RCC 7860 (cell line): ENCODE results near the gene GAS2L3.
A peak's percentile ranks its signal among the peaks of the same experiment; 100 is the strongest.
"Not testable (repeated sequence)": the region's sequence is repeated elsewhere in the genome, so short reads cannot be mapped to it uniquely, and the experiment has no call there.

Experiments
- DNase-seq: peaks from one replicate; pipeline ENCODE4 v3.0.0-alpha.2; 2015; ENCODE audit warnings: low spot score
- FAIRE-seq: peaks from 2 replicates; lab custom pipeline; 2012; peaks lifted over from hg19 to GRCh38; lab: Jason Lieb, UNC

GAS2L3 gene

DNA sequence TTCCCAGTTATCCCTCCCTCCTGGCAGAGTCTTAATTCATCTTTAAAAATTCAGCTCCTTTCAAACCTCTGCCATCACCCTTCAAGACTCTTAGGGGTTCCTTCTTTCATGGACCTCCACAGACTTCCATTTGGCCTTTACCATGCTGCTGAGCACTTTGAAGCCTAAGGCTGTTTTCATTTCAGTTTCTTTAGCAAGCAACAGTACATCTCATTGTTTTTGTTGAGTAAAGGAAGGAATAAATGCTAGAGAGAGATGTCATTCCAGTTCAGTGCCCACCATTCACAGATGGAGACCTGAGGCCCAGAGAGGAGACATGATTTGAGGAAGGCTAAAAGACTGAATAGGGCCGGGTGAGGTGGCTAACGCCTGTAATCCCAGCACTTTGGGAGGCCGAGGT lies 1.3 kb upstream of the GAS2L3 start:
- DNase-seq = no peak
- FAIRE-seq = no peak

DNA sequence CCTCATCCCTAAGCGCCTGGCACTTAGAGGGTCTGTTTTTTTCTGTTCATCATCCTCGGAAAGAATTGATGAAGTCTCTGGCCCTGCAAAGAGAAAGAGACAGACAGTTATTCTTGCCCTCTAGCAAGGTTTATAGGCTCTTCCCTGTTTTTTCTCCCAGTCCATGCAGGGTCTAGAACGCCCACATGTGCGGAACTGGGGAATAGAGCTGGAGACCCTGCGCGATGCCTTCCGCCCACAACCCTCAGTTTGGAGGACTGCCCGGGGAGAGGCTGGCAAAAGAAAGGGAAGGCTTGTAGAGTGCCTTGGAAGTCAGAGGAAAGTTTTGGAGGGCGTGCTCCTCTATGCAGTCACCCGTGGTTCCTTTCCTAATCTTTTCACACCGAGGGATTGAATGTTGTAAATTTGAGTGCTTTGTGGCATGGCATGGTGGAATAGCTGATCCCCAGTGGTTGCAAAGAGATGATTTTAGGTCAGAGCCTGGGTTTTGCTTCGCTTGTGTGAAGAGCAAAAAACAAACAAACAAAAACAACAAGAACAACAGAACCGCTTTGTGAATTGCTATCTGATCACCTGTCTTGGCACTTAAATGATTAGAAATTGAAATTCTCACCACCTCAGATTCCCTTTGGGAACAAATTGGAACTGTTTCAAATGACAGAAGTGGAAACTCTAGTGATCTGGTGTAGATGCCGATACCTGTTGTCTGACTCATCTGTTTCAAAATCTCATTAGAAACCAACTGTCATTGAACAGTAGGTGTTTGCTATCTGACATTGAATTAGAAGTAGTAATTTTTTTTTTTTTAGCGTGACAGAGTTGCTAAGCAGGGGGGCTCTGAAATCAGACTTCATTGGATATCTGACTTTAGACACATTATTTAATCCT lies 947 bp downstream of the GAS2L3 start:
- DNase-seq = peak; percentile 31
- no peak for FAIRE-seq

DNA sequence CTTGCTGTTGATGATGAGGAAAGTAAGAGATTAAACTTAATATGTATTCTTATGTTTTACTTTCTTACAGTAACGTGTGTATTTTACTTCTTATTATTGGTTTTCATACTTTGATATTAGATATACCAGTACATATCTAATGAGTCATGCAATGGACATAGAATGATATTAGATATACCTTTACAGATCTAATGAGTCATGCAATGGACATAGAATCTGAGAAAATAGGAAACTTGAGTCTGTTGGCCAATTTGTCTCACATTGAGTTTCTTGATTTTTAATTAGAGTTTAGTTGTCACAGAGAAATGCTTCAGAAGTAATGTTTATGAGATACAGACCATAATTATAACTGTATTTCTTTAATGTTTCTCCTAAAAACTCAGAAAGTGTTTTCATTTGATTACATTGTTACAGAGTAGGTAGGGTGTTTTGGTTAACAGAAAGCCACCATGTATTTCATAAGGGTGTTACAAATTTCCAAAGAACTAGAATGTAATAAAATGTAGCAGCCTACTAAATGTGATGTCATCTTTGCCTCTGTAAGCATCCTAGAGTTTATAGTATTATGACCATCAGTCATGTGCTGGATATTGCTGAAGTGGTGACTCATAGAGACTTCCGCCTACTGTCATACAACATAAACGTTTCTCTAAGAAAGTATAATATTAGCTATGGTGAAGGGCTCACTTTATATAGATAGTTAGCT lies 3.0 kb downstream of the GAS2L3 start:
- peak; percentile 84 for FAIRE-seq
- DNase-seq = peak; percentile 75

DNA sequence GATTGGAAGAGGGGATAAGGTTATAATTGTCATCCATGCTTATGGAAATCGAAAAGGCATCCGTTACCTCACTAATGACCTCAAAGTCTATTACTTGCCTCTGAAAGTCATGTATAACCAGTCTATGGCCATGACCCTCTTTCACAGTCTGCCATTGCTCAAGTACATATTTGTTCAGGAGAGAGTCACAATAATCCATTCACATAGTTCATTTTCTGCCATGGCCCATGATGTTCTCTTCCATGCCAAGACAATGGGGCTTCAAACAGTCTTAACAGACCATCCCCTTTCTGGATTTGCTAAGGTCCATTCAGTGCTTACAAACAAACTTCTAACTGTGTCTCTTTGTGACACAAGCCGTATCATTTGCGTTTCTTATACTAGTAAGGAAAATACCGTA lies 5.4 kb downstream of the GAS2L3 start:
- FAIRE-seq (no peak), DNase-seq (no peak)

- no peak for DNase-seq
- FAIRE-seq = no peak
Observed at GRCh38 chr12:100579844-100580243, 6.4 kb downstream of the GAS2L3 start.

DNA sequence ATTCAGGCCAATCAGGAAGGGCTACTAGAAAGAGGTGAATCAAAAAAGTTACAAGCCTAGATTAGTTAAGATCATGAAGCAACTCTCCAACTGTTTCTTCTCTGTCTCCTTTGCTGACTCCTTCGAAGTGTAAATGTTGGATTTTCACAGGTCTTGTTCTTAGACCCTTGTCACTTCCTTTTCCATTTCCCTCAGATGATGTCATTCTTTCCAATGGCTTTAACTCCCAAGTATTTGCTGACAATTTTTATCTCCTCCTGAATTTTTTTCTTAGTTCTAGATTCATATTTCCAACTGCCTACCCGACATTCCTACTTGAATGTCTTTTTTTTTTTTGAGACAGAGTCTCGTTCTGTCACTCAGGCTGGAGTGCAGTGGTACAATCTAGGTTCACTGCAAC lies 10.8 kb downstream of the GAS2L3 start:
- FAIRE-seq (no peak), DNase-seq (no peak)

DNA sequence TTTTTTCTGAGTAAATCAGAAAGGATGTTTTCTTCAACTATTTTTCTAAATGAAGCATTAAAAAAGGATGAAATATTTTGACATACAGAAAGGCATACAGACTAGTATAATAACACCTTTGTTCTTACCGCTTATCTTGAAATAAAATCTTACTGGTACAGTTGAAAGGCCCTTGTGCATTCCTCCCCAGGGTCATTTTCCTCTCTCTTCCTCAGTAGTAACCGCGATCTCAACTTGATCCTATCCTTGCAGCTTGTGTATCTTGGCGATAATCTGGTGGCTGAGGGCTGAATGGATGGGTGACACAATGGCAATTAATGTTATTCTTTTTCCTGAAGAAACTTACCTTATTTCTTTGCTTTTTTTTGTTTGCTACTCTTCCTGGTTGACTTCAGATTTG lies 18.5 kb downstream of the GAS2L3 start:
- FAIRE-seq (no peak), DNase-seq (no peak)

GRCh38 chr12:100593490-100593889 lies 20.0 kb downstream of the GAS2L3 start:
- no peak for FAIRE-seq
- DNase-seq = no peak

GRCh38 chr12:100601626-100602025 lies 28.1 kb downstream of the GAS2L3 start:
- FAIRE-seq (no peak), DNase-seq (no peak)

- not testable (repeated sequence) for FAIRE-seq, DNase-seq
Observed at GRCh38 chr12:100602997-100603396, 29.5 kb downstream of the GAS2L3 start.

- FAIRE-seq (no peak), DNase-seq (no peak)
Observed at GRCh38 chr12:100608776-100609175, 35.3 kb downstream of the GAS2L3 start.

DNA sequence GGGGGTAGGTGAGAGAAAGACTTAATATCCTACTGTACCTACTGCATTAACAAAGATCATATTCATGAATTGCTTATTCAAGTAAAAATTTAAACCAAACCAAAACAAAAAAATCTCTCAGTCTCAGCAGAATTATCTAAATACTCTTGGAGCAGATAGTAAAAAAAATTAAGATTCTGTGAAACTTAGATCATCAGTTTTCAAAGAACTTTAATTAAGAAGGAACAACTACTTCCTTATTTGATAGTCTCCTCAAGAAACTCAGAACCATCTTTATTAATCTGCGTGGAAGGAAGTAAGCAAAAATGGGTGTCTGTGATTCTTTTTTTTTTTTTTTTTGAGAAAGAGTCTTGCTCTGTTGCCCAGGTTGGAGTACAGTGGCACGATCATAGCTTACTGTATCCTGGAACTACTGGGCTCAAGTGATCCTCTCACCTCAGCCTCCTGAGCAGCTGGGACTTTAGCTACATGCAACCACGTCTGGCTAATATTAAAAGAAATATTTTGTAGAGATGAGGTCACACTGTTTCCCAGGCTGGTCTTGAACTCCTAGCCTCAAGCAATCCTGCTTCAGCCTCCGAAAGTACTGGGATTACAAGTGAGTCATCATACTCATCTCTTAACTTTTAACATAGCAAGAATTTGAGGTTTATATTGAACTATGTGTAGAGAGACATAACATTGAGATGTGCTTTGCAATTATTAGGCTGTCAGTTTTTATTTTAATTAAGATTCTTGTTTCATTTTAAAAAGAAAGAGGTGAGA lies 37.4 kb downstream of the GAS2L3 start:
- DNase-seq = peak; percentile 6
- no peak for FAIRE-seq

DNA sequence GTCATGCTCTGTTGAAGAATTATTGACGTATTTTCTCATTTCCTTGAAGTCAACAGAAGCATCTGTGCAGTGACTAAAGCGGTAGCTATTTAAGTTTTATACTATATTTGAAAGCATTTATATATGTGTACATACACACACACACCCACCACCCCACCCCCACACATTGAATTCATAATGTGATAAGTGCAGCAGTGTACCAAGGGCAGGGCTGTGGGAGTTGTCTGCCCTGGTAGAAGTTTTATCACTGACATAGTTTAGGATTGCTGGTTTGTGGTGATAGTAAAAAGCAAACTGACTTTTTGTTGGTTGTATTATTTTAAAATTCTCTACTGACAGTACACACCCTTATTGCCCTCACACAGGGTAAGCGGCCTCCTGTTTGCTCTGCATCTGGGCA lies 39.1 kb downstream of the GAS2L3 start:
- FAIRE-seq (no peak), DNase-seq (no peak)

GRCh38 chr12:100624571-100624970 lies 51.1 kb downstream of the GAS2L3 start:
- FAIRE-seq (no peak), DNase-seq (no peak)

GRCh38 chr12:100632445-100632892 lies 59.0 kb downstream of the GAS2L3 start:
- FAIRE-seq = peak; percentile 91
- peak; percentile 39 for DNase-seq

DNA sequence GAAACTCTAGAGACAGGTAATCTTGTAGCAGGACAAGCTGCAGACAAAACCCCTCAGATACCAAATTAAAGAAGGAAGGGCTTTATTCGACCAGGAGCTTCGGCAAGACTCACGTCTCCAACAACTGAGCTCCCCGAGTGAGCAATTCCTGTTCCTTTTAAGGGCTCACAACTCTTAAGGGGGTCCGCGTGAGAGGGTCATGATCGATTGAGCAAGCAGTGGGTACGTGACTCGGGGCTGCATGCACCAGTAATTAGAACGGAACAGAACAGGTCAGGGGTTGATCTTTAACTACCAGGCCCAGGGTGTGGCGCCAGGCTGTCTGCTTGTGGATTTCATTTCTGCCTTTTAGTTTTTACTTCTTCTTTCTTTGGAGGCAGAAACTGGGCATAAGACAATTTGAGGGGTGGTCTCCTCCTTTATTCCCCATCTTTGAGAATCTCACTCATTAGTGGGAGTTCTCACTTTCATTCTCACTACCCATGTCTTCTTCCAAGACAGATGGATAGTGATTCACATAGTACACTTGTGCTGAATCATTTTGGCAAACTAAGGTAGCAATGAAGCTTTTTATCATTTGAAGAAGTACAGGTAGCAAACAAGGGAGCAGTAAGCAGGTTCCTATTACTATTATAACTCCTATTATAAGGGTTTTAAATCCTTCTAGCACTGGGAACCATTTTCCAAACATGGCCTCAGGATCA lies 59.8 kb downstream of the GAS2L3 start:
- DNase-seq (peak; percentile 60), FAIRE-seq (peak; percentile 57)

DNA sequence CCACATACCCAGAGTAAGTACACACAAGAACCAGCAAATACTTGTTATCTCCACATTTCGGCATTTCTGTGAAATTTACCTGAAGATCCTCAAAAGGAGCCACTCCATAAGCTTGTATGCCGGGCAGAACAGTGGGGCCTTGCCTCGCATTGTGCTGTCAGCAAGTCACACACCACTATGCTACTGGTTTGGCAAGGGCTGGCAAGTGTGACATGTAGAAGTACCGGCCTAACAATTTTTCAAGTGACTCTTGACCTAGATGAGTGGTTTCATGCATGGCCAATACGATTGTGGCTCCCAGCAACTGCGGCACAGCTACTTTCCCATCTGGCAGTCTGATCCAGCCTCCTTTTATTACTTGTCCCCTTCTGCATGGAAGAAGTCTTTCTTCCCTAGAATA lies 69.8 kb downstream of the GAS2L3 start:
- no peak for FAIRE-seq
- no peak for DNase-seq

DNA sequence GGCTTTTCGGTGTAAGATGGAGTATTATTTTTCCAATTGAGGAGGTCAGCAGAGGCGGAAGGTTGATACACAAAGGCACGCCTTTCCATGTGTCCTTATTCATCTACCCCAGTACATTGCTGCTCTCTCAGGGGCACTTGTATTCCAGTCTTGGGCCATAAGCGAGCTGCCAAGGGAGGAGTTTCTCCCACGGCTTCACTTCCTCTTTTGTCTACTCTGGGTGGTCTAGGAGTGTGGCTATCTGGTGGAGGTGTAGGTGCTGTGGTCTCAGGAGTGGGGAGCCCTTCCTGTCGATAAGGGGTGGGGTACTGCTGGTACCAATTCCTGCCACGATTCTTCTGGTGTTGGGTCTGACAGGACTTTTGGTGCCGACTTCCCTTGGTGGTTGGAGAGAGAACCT lies 73.4 kb downstream of the GAS2L3 start:
- DNase-seq = no peak
- no peak for FAIRE-seq

DNA sequence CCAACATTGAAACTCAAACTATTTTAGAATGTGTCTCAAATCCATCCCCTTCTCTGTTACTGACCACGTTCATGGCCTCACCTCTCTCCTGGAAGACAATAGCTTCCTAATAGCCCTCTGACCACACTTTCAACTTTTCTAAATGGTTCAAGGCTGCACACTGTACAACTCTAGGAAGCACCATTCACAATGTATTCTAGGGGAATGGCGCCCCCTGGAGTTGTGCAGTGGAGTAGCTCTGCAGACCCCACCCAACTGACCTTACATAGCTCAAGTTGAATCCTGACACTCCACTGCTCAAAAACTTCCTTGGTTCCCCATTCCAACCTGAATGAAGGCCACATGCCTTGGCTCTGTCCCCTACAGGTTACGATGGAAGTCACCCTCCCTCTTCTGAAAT lies 77.6 kb downstream of the GAS2L3 start:
- no peak for DNase-seq
- no peak for FAIRE-seq

GRCh38 chr12:100651694-100652093 lies 78.2 kb downstream of the GAS2L3 start:
- DNase-seq (no peak), FAIRE-seq (no peak)

DNA sequence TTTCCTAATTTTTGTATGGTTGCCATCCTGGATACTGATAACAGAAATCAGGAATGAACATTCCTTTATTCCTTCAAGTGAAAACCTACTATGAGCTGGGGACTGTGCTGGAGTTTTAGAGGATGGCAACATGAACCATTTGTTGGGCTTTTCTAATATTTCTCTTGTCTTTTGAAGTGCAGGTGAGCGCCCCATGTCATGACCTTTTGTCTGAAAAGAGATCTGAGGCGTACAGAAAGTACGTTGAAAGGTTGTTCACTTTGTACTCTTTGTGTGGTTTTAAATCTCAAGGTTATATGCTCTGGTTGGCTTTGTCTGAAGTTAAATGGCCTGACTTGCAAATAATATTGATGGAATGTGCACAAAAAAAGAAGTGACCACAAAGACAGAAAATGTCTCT lies 79.0 kb downstream of the GAS2L3 start:
- FAIRE-seq (no peak), DNase-seq (no peak)
